HEK293 (cell line): ENCODE data around the gene SPATA2L.

Source experiments
- CTCF ChIA-PET: fragments of 350-600 bp; formaldehyde crosslinking; extraction: SDS; loops from one replicate; lab custom pipeline; 2021; ENCODE audit warnings: antibody characterized with exemption; lab: Yijun Ruan, JAX
- POLR2A ChIA-PET: fragments of 300-600 bp; formaldehyde crosslinking; extraction: SDS; loops from one replicate; lab custom pipeline; 2020; ENCODE audit warnings: antibody characterized with exemption, inconsistent platforms; lab: Yijun Ruan, JAX
- H3K27ac ChIP-seq: fragments of 200-500 bp; sonication (Bioruptor generic); 2 replicates; pipeline ENCODE4 v1.5.1; 2014; ENCODE audit warnings: low read depth, low read length, control low read depth, inconsistent platforms; ENCODE audit errors: extremely low read depth
- H3K36me3 ChIP-seq, 2 experiments: fragments of 200-500 bp in 1 of 2; sonication (Bioruptor generic) in 1 of 2; 1 replicate in 1 of 2; 2 replicates in 1 of 2; pipeline ENCODE4 v1.5.1; 2014 to 2017; ENCODE audit warnings: inconsistent platforms in 2 of 2, low read length in 2 of 2; ENCODE audit not compliant: control insufficient read depth in 2 of 2, insufficient read depth in 1 of 2
- H3K4me1 ChIP-seq: fragments of 200-500 bp; sonication (Bioruptor generic); 2 replicates; pipeline ENCODE4 v1.5.1; 2014; ENCODE audit warnings: mild to moderate bottlenecking, low read length, inconsistent platforms; ENCODE audit not compliant: control insufficient read depth, insufficient read depth
- H3K4me3 ChIP-seq: 2 replicates; pipeline ENCODE4 v1.5.1; 2011; ENCODE audit warnings: low read depth, mild to moderate bottlenecking, control low read depth, low read length, moderate library complexity
- H3K9me3 ChIP-seq: fragments of 200-500 bp; sonication (Bioruptor generic); 2 replicates; pipeline ENCODE4 v1.5.1; 2014; ENCODE audit warnings: low read depth, low read length, inconsistent platforms; ENCODE audit not compliant: control insufficient read depth, insufficient read depth
- BCL11B ChIP-seq: fragments of 450-650 bp; formaldehyde crosslinking; IDR thresholded peaks from 2 replicates; pipeline ENCODE4 v1.5.1; 2016; ENCODE audit warnings: low read depth, missing biosample characterization, missing genetic modification characterization
- EGR2 ChIP-seq: fragments of 450-650 bp; formaldehyde crosslinking; IDR thresholded peaks from 2 replicates; pipeline ENCODE4 v1.5.1; 2016; ENCODE audit warnings: low read depth, missing biosample characterization, missing genetic modification characterization
- ELK4 ChIP-seq: IDR thresholded peaks from 2 replicates; pipeline ENCODE4 v1.6.1; 2011; ENCODE audit warnings: mild to moderate bottlenecking, low read depth, low read length, borderline replicate concordance
- FEZF1 ChIP-seq: fragments of 450-650 bp; formaldehyde crosslinking; IDR thresholded peaks from 2 replicates; pipeline ENCODE4 v1.5.1; 2016; ENCODE audit warnings: missing biosample characterization, missing genetic modification characterization
- GLI2 ChIP-seq: fragments of 450-650 bp; formaldehyde crosslinking; IDR thresholded peaks from 2 replicates; pipeline ENCODE4; 2017; ENCODE audit warnings: missing biosample characterization, missing genetic modification characterization, low read depth, borderline replicate concordance
- IKZF3 ChIP-seq: fragments of 450-650 bp; IDR thresholded peaks from 2 replicates; pipeline ENCODE4 v1.5.0; 2018; ENCODE audit warnings: missing biosample characterization, mild to moderate bottlenecking, missing genetic modification characterization, moderate library complexity
- KLF16 ChIP-seq: fragments of 450-650 bp; formaldehyde crosslinking; IDR thresholded peaks from 2 replicates; pipeline ENCODE4 v1.5.1; 2017; ENCODE audit warnings: missing biosample characterization, missing genetic modification characterization
- KLF7 ChIP-seq: fragments of 450-650 bp; formaldehyde crosslinking; IDR thresholded peaks from 2 replicates; pipeline ENCODE4 v1.5.1; 2016; ENCODE audit warnings: missing biosample characterization, missing genetic modification characterization, borderline replicate concordance
- KLF8 ChIP-seq: fragments of 450-650 bp; formaldehyde crosslinking; IDR thresholded peaks from 2 replicates; pipeline ENCODE4 v1.5.1; 2016; ENCODE audit warnings: missing biosample characterization, missing genetic modification characterization
- PRDM4 ChIP-seq: fragments of 450-650 bp; formaldehyde crosslinking; IDR thresholded peaks from 2 replicates; pipeline ENCODE4 v1.5.1; 2017; ENCODE audit warnings: missing biosample characterization, missing genetic modification characterization
- WT1 ChIP-seq: fragments of 450-650 bp; formaldehyde crosslinking; IDR thresholded peaks from 2 replicates; pipeline ENCODE4 v1.5.1; 2016; ENCODE audit warnings: missing biosample characterization, missing genetic modification characterization
- YY1 ChIP-seq: fragments of 450-650 bp; formaldehyde crosslinking; IDR thresholded peaks from 2 replicates; pipeline ENCODE4 v1.5.1; 2018; ENCODE audit warnings: missing biosample characterization, missing genetic modification characterization
- ZBTB17 ChIP-seq: fragments of 450-650 bp; formaldehyde crosslinking; IDR thresholded peaks from 2 replicates; pipeline ENCODE4 v1.5.1; 2016; ENCODE audit warnings: missing biosample characterization, missing genetic modification characterization
- ZBTB49 ChIP-seq: fragments of 450-650 bp; formaldehyde crosslinking; IDR thresholded peaks from 2 replicates; pipeline ENCODE4 v1.5.1; 2016; ENCODE audit warnings: missing biosample characterization, missing genetic modification characterization, low read depth
- ZNF155 ChIP-seq: fragments of 450-650 bp; formaldehyde crosslinking; IDR thresholded peaks from 2 replicates; pipeline ENCODE4 v1.5.1; 2016; ENCODE audit warnings: missing biosample characterization, missing genetic modification characterization
- ZNF184 ChIP-seq: fragments of 450-650 bp; IDR thresholded peaks from 2 replicates; pipeline ENCODE4 v1.5.1; 2018; ENCODE audit warnings: missing biosample characterization, mild to moderate bottlenecking, missing genetic modification characterization
- ZNF19 ChIP-seq: fragments of 450-650 bp; formaldehyde crosslinking; IDR thresholded peaks from 2 replicates; pipeline ENCODE4; 2016; ENCODE audit warnings: missing biosample characterization, missing genetic modification characterization, low read depth
- ZNF2 ChIP-seq: fragments of 450-650 bp; formaldehyde crosslinking; IDR thresholded peaks from 2 replicates; pipeline ENCODE4 v1.5.1; 2016; ENCODE audit warnings: missing biosample characterization, missing genetic modification characterization
- ZNF214 ChIP-seq: fragments of 450-650 bp; formaldehyde crosslinking; IDR thresholded peaks from 2 replicates; pipeline ENCODE4 v1.5.1; 2017; ENCODE audit warnings: missing biosample characterization, mild to moderate bottlenecking, missing genetic modification characterization, borderline replicate concordance
- ZNF248 ChIP-seq: fragments of 450-650 bp; formaldehyde crosslinking; IDR thresholded peaks from 2 replicates; pipeline ENCODE4 v1.5.1; 2017; ENCODE audit warnings: missing biosample characterization, missing genetic modification characterization
- ZNF341 ChIP-seq: fragments of 450-650 bp; formaldehyde crosslinking; IDR thresholded peaks from 2 replicates; pipeline ENCODE4; 2016; ENCODE audit warnings: low read depth, missing biosample characterization, missing genetic modification characterization
- ZNF501 ChIP-seq: fragments of 450-650 bp; formaldehyde crosslinking; IDR thresholded peaks from 2 replicates; pipeline ENCODE4 v1.5.1; 2016; ENCODE audit warnings: missing biosample characterization, missing genetic modification characterization
- ZNF548 ChIP-seq: fragments of 450-650 bp; formaldehyde crosslinking; IDR thresholded peaks from 2 replicates; pipeline ENCODE4 v1.5.1; 2016; ENCODE audit warnings: missing biosample characterization, missing genetic modification characterization
- ZNF645 ChIP-seq: fragments of 450-650 bp; formaldehyde crosslinking; IDR thresholded peaks from 2 replicates; pipeline ENCODE4; 2016; ENCODE audit warnings: missing biosample characterization, missing genetic modification characterization
- ZNF664 ChIP-seq: fragments of 450-650 bp; formaldehyde crosslinking; IDR thresholded peaks from 2 replicates; pipeline ENCODE4 v1.5.1; 2016; ENCODE audit warnings: missing biosample characterization, missing genetic modification characterization
- ZNF76 ChIP-seq: fragments of 450-650 bp; formaldehyde crosslinking; IDR thresholded peaks from 2 replicates; pipeline ENCODE4; 2016; ENCODE audit warnings: low read depth, missing biosample characterization, missing genetic modification characterization, borderline replicate concordance

Gene SPATA2L

GRCh38 chr16:89658221-89658879 is 43.2 kb downstream of the SPATA2L start (continued):
- TF ChIP-seq PRDM4 (tag by site-specific recombination) (0 out of 2 replicates have a peak, but pooled peaks have one; percentile 19), WT1 (no peak), KLF8 (no peak), ZBTB49 (tag by site-specific recombination) (no peak), ZNF341 (0 out of 2 replicates have a peak, but pooled peaks have one; percentile 32), ZNF155 (tag by site-specific recombination) (no peak), ZNF248 (tag by site-specific recombination) (no peak), ZNF501 (tag by site-specific recombination) (no peak), FEZF1 (no peak), ZNF184 (tag by site-specific recombination) (no peak), ZNF19 (tag by site-specific recombination) (no peak), ZNF645 (tag by site-specific recombination) (no peak), ZNF548 (tag by site-specific recombination) (no peak)

- peaks cover 5 to 43% of the 10 kb centered on the region in 2 experiments; a peak in 2 of 3 replicates for H3K36me3 ChIP-seq
- 0 out of 2 replicates have a peak, but pooled peaks cover 3% of the 10 kb centered on the region for H3K4me1 ChIP-seq
- peak within 1 kb of the TSS; percentile 93 for H3K4me3 ChIP-seq
- H3K27ac ChIP-seq = peak within 1 kb of the TSS; percentile 77
- CTCF ChIA-PET = interaction anchor here (0.7 to 0.8 kb wide), 3 partner anchors 8 to 96 kb away, joined by 3 to 4 read pairs (median 3); no protein-coding TSS in a partner anchor
- H3K9me3 ChIP-seq = no peaks in the 10 kb centered on the region
- POLR2A ChIA-PET = interaction anchor here (0.5 to 1.9 kb wide), 4 partner anchors 10 to 791 kb away, joined by 3 to 8 read pairs (median 4); partner anchors contain the start of gene CDK10
- no peak for TF ChIP-seq YY1 (tag by site-specific recombination)
- TF ChIP-seq ZNF76 = peak; percentile 61; the same call in 1 of the 2 replicates
- no peak for TF ChIP-seq GLI2 (tag by site-specific recombination)
- peak; percentile 96 for TF ChIP-seq KLF16 (tag by site-specific recombination)
- peak; percentile 64 for TF ChIP-seq EGR2 (tag by site-specific recombination)
- TF ChIP-seq ELK4 = peak; percentile 40; the same call in 1 of the 2 replicates
- no peak for TF ChIP-seq ZNF155 (tag by site-specific recombination)
- peak; percentile 85; the same call in 1 of the 2 replicates for TF ChIP-seq KLF7 (tag by site-specific recombination)
- peak; percentile 92 for TF ChIP-seq ZNF2 (tag by site-specific recombination)
- no peak for TF ChIP-seq ZNF664 (tag by site-specific recombination)
- TF ChIP-seq BCL11B = no peak
- no peak for TF ChIP-seq ZNF214 (tag by site-specific recombination)
- no peak for TF ChIP-seq IKZF3
- TF ChIP-seq ZBTB17 (tag by site-specific recombination) = no peak
Observed at GRCh38 chr16:89657442-89658220, 43.9 kb downstream of the SPATA2L start, which contains the start of the genes CHMP1A and SPATA33. CHMP1A (minus strand) TSS chr16:89657708; CDS start chr16:89657588, 120 bp downstream. SPATA33 (plus strand) TSS chr16:89657836; CDS start chr16:89657912, 76 bp downstream.
